ENCODE measurements around the gene IGFBP4. TPM values are rescaled to one million over a fixed set of nuclear protein-coding genes. Genes with fewer than 3 reads are reported as not detected.
A peak's percentile ranks its signal among the peaks of the same experiment; 100 is the strongest.

Gene IGFBP4
- polyA plus RNA-seq, 1 experiment, result 1,200 TPM

GRCh38 chr17:40417258-40417608, 26.0 kb upstream of the IGFBP4 start:
- 0 out of 2 replicates have a peak, but pooled peaks have one; percentile 1 for TF ChIP-seq CTCF (IDR thresholded peaks at IDR 0.05; ENCODE audit: insufficient read depth, low read depth, low read length)
- no peak for DNase-seq (ENCODE audit: low read depth)
- CTCF ChIA-PET, result interaction anchor here (0.7 to 4.1 kb wide), 11 partner anchors 15 to 227 kb away, joined by 3 to 25 read pairs (median 4); partner anchors contain the start of gene IGFBP4
- peak overlapping the region; percentile 56 for H3K4me3 ChIP-seq (ENCODE audit: low read depth, low read length)
- no peaks in the 10 kb centered on the region for H3K27me3 ChIP-seq (ENCODE audit: control insufficient read depth, insufficient read depth, low read length)
- POLR2A ChIA-PET, result interaction anchor here (0.5 to 0.8 kb wide), 3 partner anchors 121 to 208 kb away, joined by 3 read pairs; no protein-coding TSS in a partner anchor
- H3K36me3 ChIP-seq (ENCODE audit: control insufficient read depth, insufficient read depth, low read length), result no peaks in the 10 kb centered on the region

GRCh38 chr17:40417609-40418427, 25.4 kb upstream of the IGFBP4 start, which contains the start of gene TOP2A:
TOP2A (minus strand) TSS chr17:40417896; CDS start chr17:40417791, 105 bp downstream.
- no peaks in the 10 kb centered on the region for H3K36me3 ChIP-seq (ENCODE audit: control insufficient read depth, insufficient read depth, low read length)
- no peak for TF ChIP-seq CTCF (IDR thresholded peaks at IDR 0.05; ENCODE audit: insufficient read depth, low read depth, low read length)
- ChIA-PET POLR2A (interaction anchor here (0.5 to 0.8 kb wide), 5 partner anchors 32 to 227 kb away, joined by 3 read pairs; no protein-coding TSS in a partner anchor), CTCF (interaction anchor here (0.7 to 4.1 kb wide), 18 partner anchors 14 to 228 kb away, joined by 3 to 25 read pairs (median 4); partner anchors contain the start of gene IGFBP4)
- DNase-seq (ENCODE audit: low read depth), result peak; percentile 99
- no peaks in the 10 kb centered on the region for H3K27me3 ChIP-seq (ENCODE audit: control insufficient read depth, insufficient read depth, low read length)
- H3K4me3 ChIP-seq (ENCODE audit: low read depth, low read length), result peak within 1 kb of the TSS; percentile 56

- H3K27me3 ChIP-seq (ENCODE audit: control insufficient read depth, insufficient read depth, low read length), result no peaks in the 10 kb centered on the region
- TF ChIP-seq CTCF (IDR thresholded peaks at IDR 0.05; ENCODE audit: insufficient read depth, low read depth, low read length), result no peak
- H3K4me3 ChIP-seq (ENCODE audit: low read depth, low read length), result peak overlapping the region; percentile 52
- H3K36me3 ChIP-seq (ENCODE audit: control insufficient read depth, insufficient read depth, low read length), result no peaks in the 10 kb centered on the region
- POLR2A ChIA-PET, result interaction anchor here (0.5 to 0.8 kb wide), 2 partner anchors 31 to 227 kb away, joined by 3 read pairs; no protein-coding TSS in a partner anchor
- DNase-seq (ENCODE audit: low read depth), result no peak
- CTCF ChIA-PET, result interaction anchor here (0.7 to 4.1 kb wide), 11 partner anchors 15 to 174 kb away, joined by 3 to 25 read pairs (median 5); partner anchors contain the start of gene IGFBP4
Measured at GRCh38 chr17:40418428-40418706, 24.9 kb upstream of the IGFBP4 start.

- CTCF ChIA-PET, result interaction anchor here (0.7 to 4.1 kb wide), 4 partner anchors 9 to 113 kb away, joined by 3 to 23 read pairs (median 3); no protein-coding TSS in a partner anchor
- no peak overlapping the region for H3K4me3 ChIP-seq (ENCODE audit: low read depth, low read length)
Measured at GRCh38 chr17:40419559-40420331, 23.5 kb upstream of the IGFBP4 start.

More at GRCh38 chr17:40419559-40420331, 23.5 kb upstream of the IGFBP4 start:
- TF ChIP-seq CTCF (IDR thresholded peaks at IDR 0.05; ENCODE audit: insufficient read depth, low read depth, low read length), result no peak
- POLR2A ChIA-PET, result no interaction called here
- Histone ChIP-seq H3K36me3 (ENCODE audit: control insufficient read depth, insufficient read depth, low read length) (no peaks in the 10 kb centered on the region), H3K27me3 (ENCODE audit: control insufficient read depth, insufficient read depth, low read length) (no peaks in the 10 kb centered on the region)
- no peak for DNase-seq (ENCODE audit: low read depth)

Data from BJ (cell line).